AG09319 (cell line): ENCODE measurements around the gene TFF1.

Experiments used
- DNase-seq: peaks from one replicate; pipeline ENCODE4 v3.0.0-alpha.2; 2010; ENCODE audit warnings: low read depth; ENCODE audit errors: extremely low read depth
- CTCF ChIP-seq: IDR thresholded peaks from 2 replicates; pipeline ENCODE4 v1.5.1; 2011; ENCODE audit warnings: low read depth, mild to moderate bottlenecking, inconsistent platforms, low read length, moderate library complexity

Gene TFF1

GRCh38 chr21:42314616-42315295 lies 51.6 kb downstream of the TFF1 start:
- no peak for DNase-seq
- no peak for TF ChIP-seq CTCF

GRCh38 chr21:42313501-42313969 lies 52.8 kb downstream of the TFF1 start:
- DNase-seq = no peak
- no peak for TF ChIP-seq CTCF

- no peak for TF ChIP-seq CTCF
- no peak for DNase-seq
These were observed 53.7 kb downstream of the TFF1 start for GRCh38 chr21:42312626-42313104.
